Measurements from ENCODE around the gene IMP4. TPM values are rescaled to one million over a fixed set of nuclear protein-coding genes. Genes with fewer than 3 reads are reported as not detected.

IMP4 gene
- polyA plus RNA-seq, 1 donor: 33.0 TPM

DNA sequence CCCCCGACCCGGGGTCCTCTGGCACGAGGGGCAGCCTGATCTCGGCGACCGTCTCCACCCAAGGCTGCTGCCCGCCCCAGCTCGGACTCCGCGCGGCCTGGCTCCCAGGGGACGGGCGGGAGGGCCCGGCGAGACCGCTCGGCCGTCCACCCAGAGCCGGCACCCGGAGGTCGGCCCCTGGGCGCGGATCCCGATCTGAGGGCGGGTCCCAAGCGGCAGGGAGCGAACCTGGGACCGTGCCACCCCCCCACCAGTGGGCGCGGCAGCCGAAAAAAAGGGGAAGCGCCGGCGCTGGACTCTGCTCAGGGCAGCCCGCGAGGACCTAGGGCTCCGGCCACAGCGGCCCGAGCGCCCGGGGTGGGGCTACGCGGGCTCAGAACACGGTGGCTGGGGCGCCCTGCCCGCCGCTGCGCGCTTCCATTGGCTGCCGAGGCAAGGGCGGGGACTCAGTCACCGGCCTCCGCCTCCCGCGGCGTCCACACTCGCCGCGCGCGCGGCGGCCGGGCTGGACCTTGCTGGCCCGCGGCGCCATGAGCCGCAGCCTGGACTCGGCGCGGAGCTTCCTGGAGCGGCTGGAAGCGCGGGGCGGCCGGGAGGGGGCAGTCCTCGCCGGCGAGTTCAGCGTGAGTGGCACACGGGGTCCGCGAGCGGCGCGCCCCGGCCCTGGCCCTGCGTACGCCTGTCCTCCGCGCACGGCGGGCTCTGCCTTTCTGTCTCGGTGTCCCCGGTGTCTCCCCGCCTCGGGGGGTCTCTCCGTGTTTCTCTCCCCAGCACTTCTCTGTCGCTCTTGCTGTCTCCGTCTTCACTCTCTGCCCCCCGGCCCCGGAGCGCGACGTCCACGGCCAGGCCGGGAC is 13.1 kb downstream of the IMP4 start, which contains the start of gene PTPN18:
TSS of gene PTPN18 (plus strand) at position 479 of the 854 bp plus-strand sequence. CDS start at position 531, 52 bp downstream.
- DNase-seq: peak; percentile 81

DNA sequence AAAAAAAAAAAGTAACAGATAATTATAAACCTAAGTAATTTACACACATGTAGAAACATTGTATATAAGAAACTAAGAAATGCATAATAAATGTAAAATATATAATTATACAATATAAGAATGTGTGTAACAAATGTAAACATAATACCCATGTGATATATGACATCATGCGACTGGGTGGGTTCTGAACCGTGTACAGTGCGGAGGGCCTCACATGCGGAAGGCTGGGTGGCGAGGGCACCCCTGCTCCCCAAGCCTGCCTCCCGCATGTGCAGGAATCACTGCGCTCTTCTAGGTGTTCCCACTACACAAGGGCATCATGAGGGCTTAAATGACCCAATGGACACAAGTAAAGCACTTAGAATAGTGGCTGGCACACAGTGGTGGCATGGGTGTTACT is 15.2 kb downstream of the IMP4 start:
- no peak for DNase-seq

DNA sequence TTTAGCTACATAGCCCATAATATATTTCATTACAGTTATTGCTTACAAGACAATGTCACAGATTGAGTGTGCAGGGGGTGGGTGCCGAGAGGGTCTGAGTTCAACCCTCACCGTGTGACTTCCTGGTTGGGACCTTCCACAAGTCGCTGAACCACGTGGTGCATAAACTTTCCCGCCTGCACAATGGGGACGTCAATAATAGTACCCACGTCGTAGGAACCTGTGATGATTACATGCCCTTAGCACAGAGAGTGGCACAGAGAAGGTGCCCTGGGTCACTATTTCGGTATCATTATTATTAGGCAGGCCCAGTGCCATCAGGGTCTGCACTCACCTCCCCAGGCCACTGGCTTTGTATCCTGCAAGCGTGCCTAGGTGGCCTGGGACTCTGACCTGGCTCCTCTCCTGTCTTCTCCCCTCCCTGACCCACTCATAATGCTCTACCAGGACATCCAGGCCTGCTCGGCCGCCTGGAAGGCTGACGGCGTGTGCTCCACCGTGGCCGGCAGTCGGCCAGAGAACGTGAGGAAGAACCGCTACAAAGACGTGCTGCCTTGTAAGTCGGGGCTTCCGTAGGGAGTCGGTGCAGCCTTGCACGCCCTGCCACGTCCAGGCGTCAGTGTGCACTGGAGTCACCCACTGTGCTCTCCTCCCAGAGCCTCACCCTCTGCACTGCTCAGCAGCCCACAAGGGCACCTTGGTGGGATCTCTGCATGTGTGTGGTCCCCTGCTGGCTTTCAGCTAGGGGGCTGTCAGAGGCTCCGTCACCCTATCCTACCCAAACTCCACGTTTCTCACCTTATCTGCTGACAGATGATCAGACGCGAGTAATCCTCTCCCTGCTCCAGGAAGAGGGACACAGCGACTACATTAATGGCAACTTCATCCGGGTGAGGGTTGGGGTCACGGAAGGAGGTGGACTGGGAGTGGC is 16.0 kb downstream of the IMP4 start:
- DNase-seq: no peak

DNA sequence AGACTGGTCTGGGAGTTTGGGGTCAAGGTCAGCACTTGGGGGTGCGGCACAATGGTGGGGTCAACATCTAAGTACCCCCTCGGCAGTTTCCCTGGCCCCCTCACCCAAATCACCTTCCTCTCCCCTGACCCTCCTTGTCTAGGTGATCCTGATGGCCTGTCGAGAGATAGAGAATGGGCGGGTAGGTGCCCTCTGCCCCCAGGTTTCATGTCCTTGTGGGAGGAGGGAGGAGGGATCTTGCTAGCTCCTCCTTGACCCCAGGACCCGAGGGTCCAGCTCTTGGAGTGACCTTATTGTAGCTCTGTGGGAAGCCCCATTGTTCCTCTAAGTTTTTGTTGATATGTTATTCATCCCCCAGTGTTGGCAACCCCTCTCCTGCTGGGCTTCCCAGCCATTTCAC is 16.8 kb downstream of the IMP4 start:
- DNase-seq: no peak

GRCh38 chr2:130363479-130363878 is 20.8 kb downstream of the IMP4 start:
- no peak for DNase-seq

- DNase-seq: no peak
Measured at GRCh38 chr2:130365075-130365474, 22.4 kb downstream of the IMP4 start.

DNA sequence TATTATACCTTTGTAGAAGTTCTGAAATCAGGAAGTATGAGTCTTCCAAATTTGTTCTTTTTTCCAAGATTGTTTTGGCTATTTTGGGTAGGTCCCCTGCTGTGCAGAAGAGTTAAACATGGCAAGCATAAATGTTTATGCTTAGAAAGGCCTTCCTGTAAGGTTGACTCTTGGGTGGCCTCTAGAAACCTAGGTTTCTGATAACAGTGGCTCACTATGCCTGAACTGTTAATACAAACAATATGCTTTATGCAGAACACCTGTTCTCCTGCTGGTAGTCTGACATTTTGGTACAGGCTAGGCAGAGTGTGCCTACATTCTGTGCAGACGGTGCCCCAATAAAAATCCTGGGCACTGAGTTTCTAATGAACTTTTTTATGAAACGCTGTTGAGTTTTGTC is 23.3 kb downstream of the IMP4 start:
- DNase-seq: no peak

DNA sequence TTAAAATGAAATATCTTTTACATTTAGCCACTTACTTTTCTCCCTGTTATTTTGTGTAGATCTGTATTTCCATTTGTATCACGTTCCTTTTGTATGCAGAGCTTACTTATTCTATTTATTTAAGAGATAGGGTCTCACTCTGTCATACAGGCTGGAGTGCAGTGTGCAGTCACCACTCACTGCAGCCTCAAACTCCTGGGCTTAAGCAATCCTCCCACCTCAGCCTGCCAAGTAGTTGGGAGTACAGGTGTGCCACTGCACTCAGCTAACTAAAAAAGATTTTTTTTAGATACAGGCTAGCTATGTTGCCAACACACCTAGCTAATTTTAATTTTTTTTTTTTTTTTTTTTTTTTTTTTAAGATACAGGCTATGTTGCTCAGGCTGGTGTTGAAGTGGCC is 24.0 kb downstream of the IMP4 start:
- DNase-seq: no peak

GRCh38 chr2:130368786-130369185 is 26.1 kb downstream of the IMP4 start:
- no peak for DNase-seq

- DNase-seq: no peak
Measured at GRCh38 chr2:130369311-130369964, 26.7 kb downstream of the IMP4 start.

DNA sequence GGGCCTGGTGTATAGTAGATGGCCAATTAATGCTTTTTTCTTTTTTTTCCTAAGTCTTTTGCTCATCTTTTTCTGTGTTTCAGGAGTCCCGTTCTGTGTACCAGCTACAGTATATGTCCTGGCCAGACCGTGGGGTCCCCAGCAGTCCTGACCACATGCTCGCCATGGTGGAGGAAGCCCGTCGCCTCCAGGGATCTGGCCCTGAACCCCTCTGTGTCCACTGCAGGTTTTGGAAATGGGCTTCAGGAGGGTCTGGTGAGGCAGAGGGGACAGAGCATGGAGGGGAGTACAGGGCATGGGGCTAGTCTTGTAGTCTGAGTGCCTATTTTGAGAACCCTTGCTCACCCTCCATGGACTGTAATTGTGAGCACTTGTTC is 27.3 kb downstream of the IMP4 start:
- no peak for DNase-seq

DNA sequence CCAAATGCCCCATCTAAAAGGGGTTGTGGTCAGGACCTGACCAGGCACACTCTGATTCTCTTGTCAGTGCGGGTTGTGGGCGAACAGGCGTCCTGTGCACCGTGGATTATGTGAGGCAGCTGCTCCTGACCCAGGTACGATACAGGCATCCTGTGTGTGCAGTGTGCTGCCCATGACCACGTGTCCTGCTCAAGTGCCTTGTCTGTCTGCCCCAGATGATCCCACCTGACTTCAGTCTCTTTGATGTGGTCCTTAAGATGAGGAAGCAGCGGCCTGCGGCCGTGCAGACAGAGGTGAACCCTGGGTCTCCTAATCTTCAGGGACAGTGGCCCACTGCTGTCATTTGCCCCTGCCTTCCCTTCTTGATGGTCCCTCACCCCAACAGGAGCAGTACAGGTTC is 27.8 kb downstream of the IMP4 start:
- DNase-seq: no peak

- DNase-seq: no peak
Measured at GRCh38 chr2:130371723-130372054, 29.0 kb downstream of the IMP4 start.

GRCh38 chr2:130372055-130372832 is 29.5 kb downstream of the IMP4 start:
- peak; percentile 89 for DNase-seq

- no peak for DNase-seq
Measured at GRCh38 chr2:130372833-130373807, 30.4 kb downstream of the IMP4 start.

DNA sequence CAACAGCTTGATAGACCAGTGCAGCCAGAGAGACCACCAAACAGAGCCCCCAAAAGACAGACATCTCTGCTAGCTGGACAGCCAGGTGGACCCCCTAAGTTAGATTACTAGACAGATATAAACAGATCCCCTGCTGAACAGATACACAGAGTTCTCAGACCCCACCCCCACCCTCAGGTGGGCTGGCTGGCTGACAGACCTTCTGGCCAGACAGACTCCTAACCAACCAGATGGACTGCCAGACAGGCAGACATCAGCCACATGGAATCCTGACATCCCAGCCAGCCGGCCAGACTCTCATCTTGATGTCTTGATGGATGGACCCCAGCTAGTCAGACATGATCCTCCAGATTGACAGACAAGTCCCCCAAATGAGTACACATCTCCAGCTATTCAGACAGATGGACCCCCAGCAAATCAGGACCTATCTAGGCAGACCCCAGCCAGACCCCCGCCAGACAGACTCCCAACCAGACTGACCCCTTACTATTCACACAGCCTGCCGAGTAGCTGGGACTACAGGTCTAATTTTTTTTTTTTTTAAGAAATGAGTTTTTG is 31.2 kb downstream of the IMP4 start:
- DNase-seq: no peak

DNA sequence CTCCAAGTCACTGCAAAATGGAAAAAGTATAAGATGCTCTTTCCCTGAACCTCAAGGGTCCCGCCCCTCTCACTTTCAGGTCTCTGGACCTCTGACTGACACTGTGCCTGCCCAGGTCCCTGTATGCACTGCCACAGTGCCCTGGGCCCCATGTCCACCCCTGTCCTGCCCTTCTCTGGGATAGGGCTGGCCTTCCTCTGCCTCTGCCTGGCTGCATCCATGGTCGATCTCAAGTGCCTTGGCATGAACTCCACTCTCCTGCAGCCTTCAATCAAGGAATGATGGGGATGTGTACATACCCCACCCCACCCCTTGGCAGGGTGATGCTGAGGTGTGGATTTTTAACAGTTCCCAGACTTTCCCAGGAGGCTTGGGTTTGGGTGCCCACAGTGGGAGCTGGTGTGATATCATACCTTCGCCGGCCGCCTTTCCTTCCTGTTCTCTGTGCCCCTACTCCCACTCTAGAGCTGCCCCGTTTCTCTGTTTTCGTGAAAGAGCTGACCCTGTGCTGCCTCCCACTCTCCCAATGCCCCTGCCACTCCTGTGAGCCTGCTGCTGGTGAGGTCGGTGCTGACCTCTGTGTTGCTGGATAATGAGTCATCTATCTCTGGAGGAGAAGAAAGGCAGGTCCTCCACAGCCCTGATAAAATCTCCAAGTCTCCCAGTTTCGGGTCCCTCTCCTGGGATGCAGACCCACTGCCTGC is 32.0 kb downstream of the IMP4 start:
- no peak for DNase-seq

DNA sequence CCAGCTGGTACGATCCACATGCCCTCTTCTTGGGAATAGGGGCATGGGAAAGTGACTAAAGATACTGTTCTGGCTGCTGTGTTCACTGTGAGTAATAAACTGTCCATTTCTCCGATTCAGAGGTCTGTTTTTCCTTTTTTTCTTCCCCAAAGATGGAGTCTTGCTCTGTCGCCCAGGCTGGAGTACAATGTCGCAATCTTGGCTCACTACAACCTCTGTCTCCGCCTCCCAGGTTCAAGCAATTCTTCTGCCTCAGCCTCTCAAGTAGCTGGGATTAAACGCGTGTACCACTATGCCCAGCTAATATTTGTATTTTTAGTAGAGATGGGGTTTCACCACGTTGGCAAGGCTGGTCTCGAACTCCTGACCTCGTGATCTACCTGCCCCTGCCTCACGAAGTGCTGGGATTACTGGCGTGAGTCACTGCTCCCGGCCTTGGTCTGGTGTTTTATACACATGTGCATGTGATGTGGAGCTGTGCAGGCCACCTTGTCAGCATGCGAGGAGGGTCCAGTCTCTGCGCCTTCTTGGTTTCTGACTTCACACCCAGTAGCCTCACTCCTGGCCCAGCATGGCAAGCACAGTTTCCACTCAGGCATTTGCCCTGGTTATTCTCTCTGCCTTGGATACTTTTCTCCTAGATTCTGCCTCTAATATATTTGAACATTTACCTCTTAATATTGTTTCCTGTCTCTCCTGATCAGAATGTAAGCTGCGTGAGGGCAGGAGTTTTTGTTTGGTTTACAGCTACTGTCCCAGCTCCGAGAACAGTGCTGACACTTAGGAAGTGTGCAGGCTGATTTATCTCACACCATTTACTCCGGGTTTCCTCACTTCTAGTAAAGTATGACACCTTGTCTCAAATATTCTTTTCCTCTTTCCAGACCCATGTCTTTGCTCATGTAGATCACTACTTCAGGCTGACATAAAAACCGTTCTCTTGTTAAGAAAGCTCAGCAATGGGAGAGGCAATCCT is 32.9 kb downstream of the IMP4 start:
- DNase-seq: no peak
